GM12873 (cell line): ENCODE results near the gene MSI2.

ENCODE experiments used
- CTCF ChIP-seq: IDR thresholded peaks from 2 replicates; pipeline ENCODE4 v1.5.1; 2012; ENCODE audit warnings: low read depth, mild to moderate bottlenecking, moderate library complexity, low read length, control low read depth; ENCODE audit not compliant: insufficient read depth; ENCODE audit errors: missing control alignments

MSI2 gene

DNA sequence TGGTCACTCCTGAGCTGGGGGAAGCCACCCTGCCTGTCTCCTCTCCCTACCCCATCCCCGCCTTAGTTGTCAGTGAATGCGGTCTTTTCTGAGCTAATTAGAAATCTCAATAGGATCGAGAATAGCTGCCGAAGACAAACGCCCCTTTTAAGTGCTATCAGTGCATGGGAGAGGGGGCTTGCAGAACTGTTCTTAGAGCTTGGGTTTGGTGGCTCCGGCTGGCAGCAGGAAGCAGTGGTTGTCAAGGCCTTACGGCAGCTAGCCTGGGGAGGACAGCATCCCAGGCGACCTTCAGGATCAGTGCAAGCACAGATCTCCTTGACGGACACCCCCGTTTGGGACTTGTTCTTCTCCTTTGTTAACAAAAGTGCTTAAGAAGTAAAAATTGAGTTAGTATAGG lies 293.7 kb downstream of the MSI2 start:
- no peak for TF ChIP-seq CTCF

GRCh38 chr17:57550668-57551315 lies 294.5 kb downstream of the MSI2 start:
- TF ChIP-seq CTCF: no peak

DNA sequence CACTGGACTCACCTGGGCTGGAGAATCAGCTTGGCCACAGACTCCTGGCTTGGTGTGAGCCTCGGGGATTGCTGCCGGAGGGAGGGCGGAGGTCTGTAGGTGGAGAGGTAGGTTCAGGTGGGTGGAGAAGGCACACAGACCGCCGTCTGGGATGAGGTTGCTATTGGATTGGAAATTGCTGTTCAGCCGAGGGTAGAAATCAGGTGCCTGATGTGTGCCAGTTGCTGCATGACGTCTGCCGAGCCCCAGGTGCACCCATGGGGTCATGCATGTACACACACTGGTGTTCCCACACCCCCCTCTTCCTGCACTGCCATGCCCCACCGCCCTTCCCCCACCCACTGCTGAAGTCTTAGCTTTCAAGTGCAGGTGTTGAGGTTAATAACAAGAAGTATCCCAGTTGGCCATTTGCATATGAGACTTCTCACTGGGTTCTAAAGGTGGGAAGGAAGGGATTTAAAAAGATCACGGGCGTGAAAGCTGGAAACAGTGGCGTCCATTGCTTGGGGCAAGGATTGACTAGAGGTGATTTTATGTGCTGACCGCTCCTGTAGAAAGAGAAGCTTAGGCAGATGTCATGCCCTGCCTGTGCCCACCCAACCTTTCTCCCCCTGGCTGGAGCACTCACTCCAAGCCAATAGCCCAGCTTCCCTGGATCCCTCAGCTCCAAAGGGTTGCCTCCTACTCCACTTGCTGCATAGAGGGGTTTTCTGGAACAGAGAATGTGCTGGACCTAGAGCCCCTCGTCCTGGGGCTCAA lies 295.2 kb downstream of the MSI2 start:
- TF ChIP-seq CTCF: no peak

- peak; percentile 86 for TF ChIP-seq CTCF
These were observed 295.8 kb downstream of the MSI2 start for GRCh38 chr17:57552114-57552624.

DNA sequence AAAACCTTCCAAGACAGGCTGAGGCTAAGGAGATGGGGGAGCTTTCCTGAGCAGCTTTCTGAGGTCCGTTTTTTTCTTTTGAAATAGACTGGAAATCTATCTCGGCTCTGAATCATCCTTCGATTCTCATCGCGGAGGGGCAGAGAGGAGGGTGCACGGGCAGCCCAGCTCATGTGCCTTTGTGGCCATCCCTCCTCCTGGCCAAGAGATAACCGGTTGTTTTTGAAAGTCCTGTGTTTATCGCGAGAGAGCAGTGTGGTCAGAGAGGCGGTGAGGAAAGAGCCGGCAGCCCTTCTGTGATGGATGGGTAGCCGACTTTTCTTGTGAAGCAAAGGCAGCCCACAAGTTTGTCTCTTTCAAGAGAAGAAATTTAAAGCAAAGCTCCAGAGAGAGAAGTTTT lies 297.2 kb downstream of the MSI2 start:
- no peak for TF ChIP-seq CTCF

- TF ChIP-seq CTCF: no peak
These were observed 297.9 kb downstream of the MSI2 start for GRCh38 chr17:57553991-57554825.
